ENCODE results near the gene ZNF792.
A peak's percentile ranks its signal among the peaks of the same experiment; 100 is the strongest.
"Not testable (repeated sequence)": the region's sequence is repeated elsewhere in the genome, so short reads cannot be mapped to it uniquely, and the experiment has no call there.

Gene ZNF792

GRCh38 chr19:34969721-34970120 lies 5.7 kb upstream of the ZNF792 start:
- TF ChIP-seq CTCF (IDR thresholded peaks at IDR 0.05; ENCODE audit: low read depth, low read length) (no peak), MYC (IDR thresholded peaks at IDR 0.05; ENCODE audit: low read depth, low read length) (no peak), POLR2A (IDR thresholded peaks at IDR 0.05; ENCODE audit: extremely low read depth, insufficient read length) (no peak), MAX (IDR thresholded peaks at IDR 0.05; ENCODE audit: low read depth, low read length) (no peak)
- DNase-seq (ENCODE audit: low read depth): no peak
- H3K4me3 ChIP-seq (ENCODE audit: low read depth, low read length): no peak overlapping the region

GRCh38 chr19:34967551-34967950 lies 3.5 kb upstream of the ZNF792 start:
- H3K4me3 ChIP-seq (ENCODE audit: low read depth, low read length): no peak overlapping the region
- no peak for DNase-seq (ENCODE audit: low read depth)
- no peak for TF ChIP-seq POLR2A (IDR thresholded peaks at IDR 0.05; ENCODE audit: extremely low read depth, insufficient read length)
- no peak for TF ChIP-seq MAX (IDR thresholded peaks at IDR 0.05; ENCODE audit: low read depth, low read length)
- no peak for TF ChIP-seq MYC (IDR thresholded peaks at IDR 0.05; ENCODE audit: low read depth, low read length)
- TF ChIP-seq CTCF (IDR thresholded peaks at IDR 0.05; ENCODE audit: low read depth, low read length): no peak

GRCh38 chr19:34965505-34965904 lies 1.5 kb upstream of the ZNF792 start:
- H3K4me3 ChIP-seq (ENCODE audit: low read depth, low read length); DNase-seq (ENCODE audit: low read depth): not testable (repeated sequence)

- DNase-seq (ENCODE audit: low read depth): no peak
- no peak for TF ChIP-seq POLR2A (IDR thresholded peaks at IDR 0.05; ENCODE audit: extremely low read depth, insufficient read length)
- TF ChIP-seq MYC (IDR thresholded peaks at IDR 0.05; ENCODE audit: low read depth, low read length): no peak
- TF ChIP-seq CTCF (IDR thresholded peaks at IDR 0.05; ENCODE audit: low read depth, low read length): no peak
- TF ChIP-seq MAX (IDR thresholded peaks at IDR 0.05; ENCODE audit: low read depth, low read length): no peak
- no peak overlapping the region for H3K4me3 ChIP-seq (ENCODE audit: low read depth, low read length)
These were observed 569 bp upstream of the ZNF792 start for GRCh38 chr19:34964598-34964997.

GRCh38 chr19:34962687-34963572 lies 1.1 kb downstream of the ZNF792 start:
- TF ChIP-seq POLR2A (IDR thresholded peaks at IDR 0.05; ENCODE audit: extremely low read depth, insufficient read length): no peak
- TF ChIP-seq CTCF (IDR thresholded peaks at IDR 0.05; ENCODE audit: low read depth, low read length): no peak
- no peak for TF ChIP-seq MAX (IDR thresholded peaks at IDR 0.05; ENCODE audit: low read depth, low read length)
- no peak for TF ChIP-seq MYC (IDR thresholded peaks at IDR 0.05; ENCODE audit: low read depth, low read length)
- no peak for DNase-seq (ENCODE audit: low read depth)
- peak overlapping the region; percentile 11 for H3K4me3 ChIP-seq (ENCODE audit: low read depth, low read length)

- H3K4me3 ChIP-seq (ENCODE audit: low read depth, low read length): peak overlapping the region; percentile 4
- no peak for TF ChIP-seq CTCF (IDR thresholded peaks at IDR 0.05; ENCODE audit: low read depth, low read length)
- TF ChIP-seq MAX (IDR thresholded peaks at IDR 0.05; ENCODE audit: low read depth, low read length): no peak
- no peak for TF ChIP-seq POLR2A (IDR thresholded peaks at IDR 0.05; ENCODE audit: extremely low read depth, insufficient read length)
- no peak for TF ChIP-seq MYC (IDR thresholded peaks at IDR 0.05; ENCODE audit: low read depth, low read length)
- peak; percentile 72 for DNase-seq (ENCODE audit: low read depth)
These were observed 2.0 kb downstream of the ZNF792 start for GRCh38 chr19:34961775-34962686.
